ENCODE data around the gene SLC51B. TPM values are rescaled to one million over a fixed set of nuclear protein-coding genes. Genes with fewer than 3 reads are reported as not detected.
"Not testable (repeated sequence)": the region's sequence is repeated elsewhere in the genome, so short reads cannot be mapped to it uniquely, and the experiment has no call there.

SLC51B gene
- total RNA-seq = not detected

DNA sequence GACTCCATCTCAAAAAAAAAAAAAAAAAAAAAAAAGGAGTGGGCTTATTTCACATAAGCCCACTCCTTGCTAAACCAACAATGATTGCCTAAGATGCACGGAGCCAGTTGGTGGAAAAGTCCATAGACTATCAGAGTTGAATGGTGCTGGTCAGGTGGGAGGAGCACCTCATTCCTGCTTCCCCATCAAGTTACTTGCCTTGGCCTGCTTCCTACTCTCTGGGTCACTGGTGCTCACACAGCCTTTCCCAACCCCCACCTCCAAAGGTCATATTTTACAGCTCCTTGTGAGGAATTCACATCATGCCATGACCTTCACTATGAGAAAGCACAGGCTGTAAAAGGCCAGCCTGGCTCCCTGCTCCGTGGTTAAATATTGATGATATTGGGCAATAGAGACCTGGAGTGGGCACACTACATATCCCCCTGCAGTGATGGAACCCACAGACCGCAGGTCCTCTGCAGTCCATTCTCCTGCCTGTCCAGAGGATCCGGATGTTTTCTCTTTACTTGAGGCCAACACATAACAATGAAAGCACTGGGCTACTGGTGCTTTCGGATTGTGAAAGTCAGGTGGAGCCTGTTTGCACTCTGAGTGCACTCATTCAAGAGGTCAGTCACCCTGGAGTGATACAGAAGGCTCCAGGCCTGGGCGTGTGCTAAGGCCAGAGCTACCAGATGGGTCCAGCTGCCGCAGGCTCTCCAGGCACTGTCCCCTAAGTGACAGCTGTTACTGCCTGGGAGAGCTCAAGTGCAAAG lies at the start of gene SLC51B:
TSS of gene SLC51B (plus strand) at position 664 of the 758 bp plus-strand sequence. CDS start 4,618 bp downstream, outside the sequence.
- FAIRE-seq (no peak), DNase-seq (ENCODE audit: low spot score in 2 of 2) (no peak)

DNA sequence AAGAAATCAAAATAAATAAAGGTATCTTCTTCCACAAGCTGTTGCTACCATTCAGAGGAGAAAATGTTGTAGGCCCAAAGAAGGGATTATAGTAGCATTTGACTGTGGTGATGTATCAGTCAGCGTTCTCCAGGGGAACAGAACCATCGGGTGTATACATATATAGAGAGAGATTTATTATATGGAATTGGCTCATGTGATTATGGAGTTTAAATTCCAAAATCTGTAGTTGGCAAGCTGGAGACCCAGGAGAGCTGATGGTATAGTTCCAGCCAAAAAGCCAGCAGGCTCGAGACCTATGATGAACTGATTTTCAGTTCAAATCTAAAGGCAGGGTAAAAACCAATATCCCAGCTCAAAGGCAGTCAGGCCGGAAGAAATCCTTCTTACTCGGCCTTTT lies 48.1 kb upstream of the SLC51B start:
- DNase-seq (ENCODE audit: low spot score in 2 of 2) = no peak
- FAIRE-seq = no peak

DNA sequence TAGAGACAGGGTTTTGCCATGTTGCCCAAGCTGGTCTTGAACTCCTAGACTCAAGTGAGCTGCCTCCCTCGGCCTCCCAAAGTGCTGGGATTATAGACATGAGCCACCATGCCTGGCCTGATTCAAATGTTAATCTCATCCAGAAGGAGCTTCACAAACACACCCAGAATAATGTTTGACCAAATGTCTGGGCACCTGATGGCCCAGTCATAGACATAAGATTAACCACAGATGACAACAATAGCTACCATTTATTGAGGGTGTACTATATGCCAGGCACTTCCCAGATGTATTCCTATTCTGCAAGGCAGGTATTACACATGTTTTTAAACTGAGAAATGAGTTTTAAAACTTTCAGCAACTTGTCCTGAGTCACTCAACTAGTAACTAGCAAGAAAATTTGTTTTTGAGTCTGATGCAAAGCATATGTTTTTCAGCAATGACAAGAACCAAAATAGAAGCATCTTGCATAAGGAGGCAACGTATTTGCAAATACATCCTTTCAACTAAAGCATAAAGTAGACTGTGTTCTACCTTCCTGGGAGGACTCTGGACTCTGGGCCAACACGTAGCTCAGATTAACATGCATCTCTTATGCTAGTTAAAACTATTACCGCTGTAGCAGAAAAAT lies 47.3 kb upstream of the SLC51B start:
- FAIRE-seq = no peak
- no peak for DNase-seq (ENCODE audit: low spot score in 2 of 2)

DNA sequence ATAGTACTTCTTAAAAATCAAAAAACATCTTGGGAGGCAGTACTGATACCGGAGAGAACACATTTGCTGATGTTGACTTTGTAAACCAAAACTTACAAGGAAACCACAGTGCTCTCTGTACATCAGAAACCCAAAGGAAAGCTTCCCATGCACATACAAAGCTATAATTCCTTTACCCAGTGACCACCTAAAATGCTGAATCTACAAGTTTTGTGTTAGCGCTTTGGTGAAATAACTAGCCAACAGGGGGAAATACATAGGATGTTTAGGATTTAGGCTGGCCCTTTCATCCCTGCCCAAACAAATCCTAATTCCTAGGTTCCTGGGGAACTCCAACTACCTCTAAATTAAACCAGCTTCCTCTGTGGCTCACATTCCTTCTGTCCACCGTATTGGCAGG lies 40.2 kb upstream of the SLC51B start:
- FAIRE-seq (no peak), DNase-seq (ENCODE audit: low spot score in 2 of 2) (no peak)

DNA sequence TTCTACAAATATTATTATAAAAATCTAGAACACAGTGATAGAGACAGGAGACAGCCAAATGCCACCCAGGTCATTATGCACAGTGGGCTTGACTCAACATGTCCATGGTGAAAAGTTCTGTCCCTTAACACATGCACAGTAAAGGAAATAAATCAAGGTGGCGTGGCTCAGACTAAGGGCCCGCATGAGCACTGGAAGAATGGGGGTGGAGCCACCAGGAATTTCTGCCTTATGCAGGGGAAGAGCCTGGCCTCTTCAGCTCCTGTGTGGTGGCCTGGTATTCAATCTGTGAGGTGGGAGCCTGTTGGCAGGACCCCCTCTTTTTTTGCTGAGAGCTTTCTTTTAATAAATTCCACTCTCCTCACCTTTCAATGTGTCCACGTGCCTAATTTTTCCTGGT lies 38.3 kb upstream of the SLC51B start:
- DNase-seq (ENCODE audit: low spot score in 2 of 2) (no peak), FAIRE-seq (no peak)

DNA sequence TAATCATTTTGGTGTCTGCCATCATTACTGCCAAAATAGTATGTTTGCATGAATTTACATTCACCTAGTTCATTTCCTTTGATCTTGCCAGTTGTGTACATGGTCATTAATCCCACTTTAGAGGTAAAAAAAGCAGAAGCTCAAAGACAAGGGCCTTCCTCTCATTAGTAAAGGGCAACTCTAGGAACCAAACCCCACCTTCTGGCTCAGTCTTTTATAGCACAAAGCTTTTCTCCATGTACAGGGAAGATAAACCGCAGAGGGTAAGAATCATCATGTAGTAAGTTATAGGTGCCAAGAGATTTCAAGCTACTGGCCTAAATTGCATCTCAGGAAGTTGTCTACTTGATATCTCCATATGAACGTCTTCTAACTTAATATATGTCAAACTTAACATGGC lies 36.2 kb upstream of the SLC51B start:
- no peak for FAIRE-seq
- DNase-seq (ENCODE audit: low spot score in 2 of 2) = no peak

DNA sequence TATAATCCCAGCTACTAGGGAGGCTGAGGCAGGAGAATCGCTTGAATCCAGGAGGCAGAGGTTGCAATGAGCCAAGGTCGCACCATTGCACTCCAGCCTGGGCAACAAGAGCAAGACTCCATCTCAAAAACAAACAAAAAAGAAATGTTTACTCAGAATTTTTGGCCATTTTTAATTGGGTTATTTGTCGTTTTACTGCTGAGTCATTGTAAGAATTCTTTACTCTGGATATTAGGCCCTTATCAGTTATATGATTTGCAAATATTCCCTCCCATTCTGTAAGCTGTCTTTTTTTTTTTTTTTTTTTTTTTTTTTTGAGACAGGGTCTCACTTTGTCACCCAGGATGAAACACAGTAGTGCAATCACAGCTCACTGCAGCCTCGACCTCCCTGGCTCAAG lies 34.0 kb upstream of the SLC51B start:
- FAIRE-seq; DNase-seq (ENCODE audit: low spot score in 2 of 2): not testable (repeated sequence)

DNA sequence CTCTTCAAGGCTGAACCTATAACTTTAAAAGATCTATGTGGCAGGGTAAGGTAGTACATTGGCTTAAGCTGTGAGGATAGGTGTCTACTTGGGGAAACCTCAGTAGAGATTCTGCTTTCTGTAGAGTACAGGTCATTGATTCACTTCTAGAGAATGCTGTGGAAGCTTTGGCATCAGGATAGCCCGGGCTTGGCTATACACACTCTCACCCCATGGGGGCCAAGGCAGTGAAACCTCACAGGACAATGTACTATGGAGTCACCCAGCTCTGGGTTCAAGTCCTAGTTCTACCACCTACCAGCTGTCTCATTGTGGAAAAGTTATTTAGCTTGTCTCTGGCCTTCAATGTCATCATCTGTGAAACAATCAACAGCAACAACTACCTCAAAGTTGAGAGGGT lies 24.8 kb upstream of the SLC51B start:
- FAIRE-seq = no peak
- no peak for DNase-seq (ENCODE audit: low spot score in 2 of 2)

DNA sequence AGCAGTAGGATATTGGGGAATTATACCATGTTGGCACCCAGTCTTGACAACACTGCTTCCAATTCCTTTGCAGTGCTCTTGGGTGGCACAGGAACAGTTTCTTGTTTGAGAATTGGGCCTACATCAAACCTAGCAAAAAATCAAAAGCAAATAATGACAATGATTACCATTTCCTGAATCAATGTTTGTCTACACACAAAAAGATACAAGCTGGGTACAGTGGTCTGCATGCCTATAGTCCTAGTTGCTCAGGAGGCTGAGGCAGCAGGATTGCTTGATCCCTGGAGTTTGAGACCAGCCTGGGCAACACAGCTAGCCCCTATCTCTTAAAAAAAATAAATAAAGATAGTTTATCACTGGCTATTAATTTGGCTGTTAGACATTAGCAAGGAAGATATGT lies 23.7 kb upstream of the SLC51B start:
- FAIRE-seq = no peak
- no peak for DNase-seq (ENCODE audit: low spot score in 2 of 2)

DNA sequence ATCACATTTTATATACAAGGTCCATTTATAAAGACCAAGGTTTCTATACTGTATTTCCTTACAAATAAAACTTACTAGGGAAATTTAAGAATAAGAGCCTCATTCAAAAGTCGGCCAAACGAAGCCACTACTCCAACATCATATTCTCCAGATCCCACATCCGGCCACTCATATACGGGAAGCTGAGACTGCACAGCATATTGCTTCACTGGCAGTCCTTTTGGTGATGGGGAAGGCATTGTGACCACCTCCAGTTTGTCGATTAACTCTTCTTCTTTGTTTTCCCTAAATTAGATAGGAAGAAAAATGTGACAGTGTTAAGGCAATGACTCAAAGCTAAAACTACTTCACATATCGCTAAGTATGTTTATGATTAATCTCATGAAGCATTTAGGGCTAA lies 18.4 kb upstream of the SLC51B start:
- FAIRE-seq (no peak), DNase-seq (ENCODE audit: low spot score in 2 of 2) (no peak)

DNA sequence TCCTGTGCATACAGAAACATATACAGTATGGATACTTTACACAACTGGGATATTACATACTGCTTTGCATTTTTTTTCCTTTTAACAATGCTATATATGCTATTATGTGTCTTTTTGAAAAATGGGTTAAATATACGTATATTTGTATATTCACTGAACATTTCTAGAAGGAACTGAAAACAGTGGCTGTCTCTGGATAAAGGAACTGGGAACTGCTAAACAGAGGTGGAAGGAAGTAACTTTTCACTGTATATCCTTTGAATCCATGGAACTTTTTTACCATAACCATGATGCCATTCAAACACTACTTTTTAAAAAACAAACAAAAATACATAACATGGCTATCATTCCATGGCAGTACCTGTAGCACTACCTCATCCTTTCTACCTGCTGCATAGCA lies 17.6 kb upstream of the SLC51B start:
- FAIRE-seq = no peak
- DNase-seq (ENCODE audit: low spot score in 2 of 2) = no peak

DNA sequence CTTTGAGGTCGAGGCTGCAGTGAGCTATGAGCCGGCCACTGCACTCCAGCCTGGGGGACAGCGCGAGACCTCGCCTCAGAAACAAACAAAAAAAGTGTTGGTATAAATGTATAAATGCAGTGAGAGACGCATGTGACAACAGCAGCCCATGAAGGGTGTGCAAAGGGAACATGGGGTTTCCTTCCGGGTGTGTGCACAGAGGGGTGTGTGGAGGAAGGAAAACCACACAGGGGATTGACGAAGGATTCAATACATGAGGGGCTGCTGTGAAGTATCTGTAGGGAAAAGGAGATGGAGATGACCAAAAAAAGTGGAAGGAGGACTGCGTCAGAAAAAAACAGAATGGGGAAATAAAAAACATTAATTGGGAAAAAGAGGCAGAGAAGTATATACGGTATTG lies 16.8 kb upstream of the SLC51B start:
- FAIRE-seq (no peak), DNase-seq (ENCODE audit: low spot score in 2 of 2) (no peak)

DNA sequence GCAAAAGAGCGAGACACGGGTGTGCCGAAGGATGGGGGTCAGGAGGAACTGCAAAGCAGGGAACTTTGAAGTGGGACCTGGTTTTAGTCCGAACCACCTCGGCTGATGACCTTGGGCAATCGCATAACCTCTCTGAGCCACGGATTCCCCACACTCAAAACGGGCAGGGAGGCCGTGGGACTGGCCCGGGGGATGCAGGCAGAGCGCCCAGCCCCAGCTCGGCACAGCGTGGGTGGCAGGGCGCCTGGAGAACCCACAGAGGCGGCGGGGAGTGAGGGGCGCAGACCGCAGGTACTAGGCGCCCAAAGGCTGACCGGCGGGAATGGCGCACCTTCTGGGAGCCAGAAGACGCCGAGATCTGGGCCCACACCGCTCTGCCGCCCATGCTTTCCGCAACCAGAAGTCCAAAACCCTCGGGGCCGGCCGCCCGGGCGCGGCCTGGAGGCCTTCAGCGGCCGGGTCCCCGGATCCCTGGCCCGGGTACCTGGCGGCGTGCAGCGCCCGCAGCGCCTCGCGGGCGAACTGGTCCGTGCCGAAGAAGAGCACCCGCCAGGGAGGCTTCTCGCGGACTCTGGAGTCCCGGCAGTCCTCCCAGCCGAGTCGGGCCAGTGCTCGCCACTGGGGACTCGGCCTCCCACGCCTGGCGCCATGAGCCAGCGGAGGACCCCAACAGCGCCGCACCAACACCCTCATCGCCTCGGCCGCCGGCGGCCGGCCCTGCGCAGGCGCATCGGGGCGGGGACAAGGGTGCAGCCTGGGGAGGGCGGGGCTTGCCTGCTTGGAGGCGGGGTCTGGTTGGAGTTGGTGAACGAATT lies 16.1 kb upstream of the SLC51B start, which contains the start of gene MTFMT:
TSS of gene MTFMT (minus strand) at position 719 of the 815 bp plus-strand sequence. CDS start at position 693, 26 bp downstream.
- DNase-seq (ENCODE audit: low spot score in 2 of 2) (peak; percentile 94 to 97), FAIRE-seq (no peak)

DNA sequence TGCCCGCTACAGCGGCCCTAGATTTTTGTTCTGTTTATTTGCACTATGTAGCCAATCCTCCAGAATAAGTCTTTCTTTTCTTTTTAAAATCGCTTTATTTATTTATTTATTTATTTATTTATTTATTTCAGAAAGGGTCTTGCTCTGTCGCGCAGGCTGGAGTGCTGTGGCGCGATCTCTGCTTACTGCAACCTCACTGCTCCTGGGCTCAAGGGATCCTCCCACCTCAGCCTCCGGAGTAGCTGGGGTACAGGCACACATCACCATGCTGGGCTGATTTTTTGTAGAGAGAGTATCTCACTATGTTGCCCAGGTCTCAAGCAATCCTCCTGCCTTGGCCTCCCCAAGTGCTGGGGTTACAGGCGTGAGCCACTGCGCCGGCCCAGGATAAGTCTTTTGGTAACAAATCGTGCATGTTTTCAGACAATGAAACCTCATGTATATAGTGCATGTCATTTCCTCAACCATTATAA lies 15.4 kb upstream of the SLC51B start:
- FAIRE-seq = no peak

DNA sequence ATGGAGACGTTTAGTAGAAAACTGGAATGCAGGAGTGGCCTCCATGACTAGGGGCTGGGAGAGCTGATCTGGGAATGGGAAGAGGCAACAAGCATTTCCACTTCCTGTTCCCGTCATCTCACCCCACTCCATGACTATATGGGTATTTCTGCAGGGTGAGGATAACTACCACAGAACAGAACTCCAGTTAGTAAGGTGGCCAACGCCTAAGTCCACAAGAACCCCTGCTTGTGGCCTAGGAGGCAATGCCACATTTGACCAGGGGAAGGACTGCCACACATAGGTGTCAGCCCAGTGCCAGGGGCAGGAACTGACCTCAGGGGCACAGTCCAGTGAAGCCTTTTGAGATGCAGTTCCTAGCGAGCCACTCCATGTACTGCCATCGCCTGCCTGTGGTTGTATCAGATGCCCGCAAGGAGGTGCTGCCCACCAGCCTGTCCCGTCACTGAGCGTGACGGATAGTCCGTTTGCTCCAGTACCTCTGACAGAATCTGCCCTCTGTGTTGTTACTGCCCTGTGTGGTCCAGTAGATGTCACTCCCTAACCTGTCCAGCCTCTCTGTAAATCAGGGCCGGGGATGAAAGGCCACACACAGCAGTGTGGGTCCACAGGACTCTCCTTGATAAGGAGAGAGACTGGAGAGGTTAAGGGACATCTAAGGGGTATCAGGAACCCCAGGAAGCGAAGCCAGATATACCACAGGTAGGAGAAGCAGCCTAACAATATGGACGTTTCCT lies 12.2 kb upstream of the SLC51B start:
- DNase-seq (ENCODE audit: low spot score in 2 of 2) = no peak
- FAIRE-seq = no peak

More for the DNA sequence above, 15.4 kb upstream of the SLC51B start:
- DNase-seq (ENCODE audit: low spot score in 2 of 2) = no peak

DNA sequence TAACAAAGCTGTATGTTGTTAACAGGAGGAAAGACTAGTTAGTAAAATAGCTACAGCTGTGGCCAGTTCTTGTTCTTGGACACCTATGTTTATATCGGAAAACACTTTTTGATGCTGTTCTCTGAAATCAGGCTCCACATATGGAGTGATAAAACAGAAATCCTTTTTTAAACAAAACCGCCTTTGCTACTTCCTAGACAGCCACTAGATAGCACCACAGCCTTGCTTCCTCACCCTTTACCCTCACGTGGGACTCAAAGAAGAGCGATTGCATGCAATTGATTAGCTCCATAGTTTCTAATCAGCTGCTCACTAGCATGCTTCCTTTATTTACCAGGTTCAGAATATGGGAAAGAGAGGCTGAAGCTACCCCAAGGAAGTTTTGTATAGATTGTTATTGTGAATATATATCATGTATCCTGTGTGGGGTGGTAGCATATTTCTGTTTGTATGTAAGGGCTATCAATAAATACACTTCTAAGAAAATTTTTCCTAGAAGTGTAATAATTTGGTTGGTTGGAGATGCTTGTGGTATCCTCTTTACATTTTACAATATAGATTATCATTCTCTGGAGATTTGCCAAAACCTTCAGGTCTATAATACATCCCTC lies 11.4 kb upstream of the SLC51B start:
- no peak for FAIRE-seq
- DNase-seq (ENCODE audit: low spot score in 2 of 2) = peak in 1 of 2 donors; percentile 57

DNA sequence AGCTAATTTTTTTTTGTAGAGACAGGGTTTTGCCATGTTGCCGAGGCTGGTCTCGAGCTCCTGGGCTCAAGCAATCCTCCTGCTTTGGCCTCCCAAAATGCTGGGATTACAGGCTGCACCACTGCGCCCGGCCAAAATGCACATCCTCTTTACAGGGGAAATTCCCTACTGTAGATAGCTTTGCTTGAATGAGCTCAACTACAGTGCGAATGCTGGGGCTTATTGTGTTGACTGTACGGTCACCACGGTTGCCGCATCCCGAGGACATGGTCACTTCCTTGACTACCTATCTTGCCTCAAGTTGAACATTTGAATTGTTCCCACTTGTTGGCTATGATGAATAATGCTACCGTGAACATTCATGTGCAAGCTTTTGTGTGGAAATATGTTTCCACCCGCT lies 10.5 kb upstream of the SLC51B start:
- FAIRE-seq (no peak), DNase-seq (ENCODE audit: low spot score in 2 of 2) (no peak)

DNA sequence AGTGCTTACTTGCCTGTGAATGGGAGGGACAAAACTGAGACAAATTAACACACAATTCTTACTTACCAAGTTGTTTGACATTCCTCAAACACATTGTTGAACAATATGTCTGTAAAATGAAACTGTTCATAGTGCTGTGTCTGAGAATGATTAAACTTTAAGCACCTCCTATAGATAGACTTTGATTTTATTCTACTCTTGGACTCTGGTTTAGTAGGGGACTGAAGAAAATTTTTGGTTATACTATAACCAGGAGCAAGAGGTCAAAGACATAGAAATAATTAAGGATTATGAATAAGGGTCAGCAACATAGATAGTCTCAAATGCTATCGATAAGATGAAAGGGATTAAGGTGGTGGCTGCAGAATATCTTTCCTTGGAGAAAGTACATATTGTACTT lies 7.9 kb upstream of the SLC51B start:
- no peak for FAIRE-seq

DNA sequence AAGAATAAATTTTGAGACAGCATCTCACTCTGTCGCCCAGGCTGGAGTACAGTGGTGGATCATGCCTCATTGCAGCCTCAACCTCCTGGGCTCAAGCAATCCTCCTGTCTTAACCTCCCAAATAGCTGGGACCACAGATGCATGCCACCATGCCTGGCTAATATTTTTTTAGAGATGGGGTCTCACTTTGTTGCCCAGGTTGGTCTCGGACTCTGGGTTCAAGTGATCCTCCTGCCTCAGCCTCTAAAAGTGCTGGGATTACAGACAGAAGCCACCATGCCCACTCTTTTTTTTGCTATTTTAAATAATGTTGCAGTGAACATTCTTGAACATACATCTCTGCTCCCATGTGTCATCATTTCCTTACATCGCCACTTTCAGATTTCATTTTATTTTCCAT lies 6.8 kb upstream of the SLC51B start:
- DNase-seq (ENCODE audit: low spot score in 2 of 2) (no peak), FAIRE-seq (no peak)

More for the DNA sequence above, 7.9 kb upstream of the SLC51B start:
- DNase-seq (ENCODE audit: low spot score in 2 of 2) = no peak

DNA sequence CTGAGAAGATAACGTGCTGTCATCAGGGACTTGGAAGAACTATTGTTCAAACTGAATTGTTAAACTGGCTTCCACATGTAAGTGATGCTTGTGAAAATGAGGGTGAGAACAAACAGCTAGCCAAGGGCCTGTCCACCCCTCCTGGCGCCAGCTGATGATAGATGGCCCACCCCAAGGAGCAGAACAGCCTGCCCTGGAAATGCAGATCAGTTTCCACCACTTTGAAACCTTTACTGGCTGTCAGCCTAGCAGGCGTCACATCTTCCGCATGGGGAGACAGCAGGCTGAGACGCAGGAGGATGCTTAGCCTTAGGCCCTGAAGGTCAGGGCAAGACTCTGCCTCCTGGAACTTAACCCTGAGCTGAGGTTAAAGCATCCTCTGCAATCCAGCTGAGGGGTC lies 6.4 kb upstream of the SLC51B start:
- FAIRE-seq = no peak
- DNase-seq (ENCODE audit: low spot score in 2 of 2) = no peak

Measured in frontal cortex (tissue), 4 donors.